Breast epithelium (tissue), 3 donors: ENCODE results near the gene DOCK9.

Experiments used
- CTCF ChIP-seq, 3 donors: fragments of 450-650 bp; IDR thresholded peaks; one replicate each; pipeline ENCODE4 v1.5.1; 2016 to 2017; ENCODE audit warnings: antibody characterized with exemption in 3 of 3, mild to moderate bottlenecking in 3 of 3, moderate library complexity in 3 of 3
- POLR2A ChIP-seq: fragments of 450-650 bp; IDR thresholded peaks from one replicate; pipeline ENCODE4 v1.6.1; 2016; ENCODE audit warnings: antibody characterized with exemption, mild to moderate bottlenecking, moderate library complexity
- POLR2AphosphoS5 ChIP-seq, 3 donors: sonication (generic); formaldehyde crosslinking; IDR thresholded peaks; one replicate each; pipeline ENCODE4 v1.6.1; 2017; ENCODE audit warnings: antibody characterized with exemption in 3 of 3

DNA sequence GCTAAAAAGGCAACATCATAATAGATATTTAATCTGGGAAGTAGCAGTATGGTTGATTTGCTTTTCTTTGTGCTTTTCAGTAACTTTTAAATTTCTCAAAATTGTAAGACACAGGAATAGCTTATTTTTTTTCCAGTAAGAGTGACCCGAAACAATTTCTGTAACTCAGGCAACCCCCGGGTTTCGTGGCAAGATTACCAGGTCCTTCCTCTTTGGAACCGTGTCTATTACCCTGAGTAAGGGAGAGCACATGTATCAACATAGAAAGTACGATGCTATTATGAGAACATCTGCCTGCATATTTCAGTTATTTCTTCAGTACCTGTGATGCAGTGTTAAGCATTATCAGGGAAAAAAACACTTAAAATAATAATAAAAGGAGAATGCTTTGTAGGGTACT, 64.1 kb downstream of the DOCK9 start:
- TF ChIP-seq CTCF (IDR thresholded peaks at IDR 0.05) (no peak), POLR2A (no peak), POLR2AphosphoS5 (IDR thresholded peaks at IDR 0.05) (no peak)
